CD4-positive, alpha-beta T cell treated with Interleukin-21 for 1 hour (primary cell): ENCODE data around the gene GFRA4.

Experiments
- DNase-seq: peaks from one replicate; pipeline ENCODE4 v3.0.0-alpha.2; 2020

The GFRA4 gene

DNA sequence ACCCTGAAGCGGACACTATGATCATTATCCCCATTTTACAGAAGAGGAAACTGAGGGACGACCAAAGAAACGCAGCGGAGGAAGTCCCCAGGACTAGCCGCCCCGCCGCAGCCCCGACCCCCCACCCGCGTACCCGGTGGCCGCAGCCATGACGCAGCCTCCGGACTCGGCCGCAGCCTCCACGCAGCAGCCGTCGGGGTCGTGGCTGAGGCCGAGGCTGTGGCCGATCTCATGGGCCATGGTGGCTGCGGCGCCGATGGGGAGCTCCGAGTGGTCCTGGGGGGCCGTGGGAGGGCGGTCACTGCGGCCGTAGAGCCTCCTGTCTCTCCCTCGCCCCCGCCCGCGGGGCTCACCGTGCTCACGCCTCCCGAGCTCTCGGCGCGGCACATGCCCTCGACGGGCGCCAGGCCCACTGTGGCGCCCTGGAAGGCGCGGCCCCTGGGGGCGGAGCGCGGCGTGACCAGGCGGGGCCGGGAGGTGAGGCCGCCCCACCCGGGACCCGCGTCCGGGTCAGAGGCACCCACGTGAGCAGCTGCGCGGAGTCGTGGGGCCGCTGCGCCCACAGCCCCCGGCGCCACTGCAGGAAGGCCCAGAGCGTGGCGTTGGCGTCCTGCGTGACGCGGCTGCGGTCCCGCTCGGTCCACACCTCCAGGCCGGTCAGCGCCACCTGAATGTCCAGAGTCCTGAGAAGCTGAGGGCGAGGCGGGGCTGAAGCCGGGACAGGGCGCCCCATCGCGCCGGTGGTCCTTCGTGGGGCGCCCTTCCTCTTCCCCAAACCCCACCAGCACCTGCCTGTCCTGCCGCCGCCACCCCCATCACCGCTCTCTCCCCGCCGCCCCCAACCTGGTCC lies 10.2 kb upstream of the GFRA4 start:
- DNase-seq = no peak

GRCh38 chr20:3672547-3673171 lies 9.5 kb upstream of the GFRA4 start:
- DNase-seq = no peak

GRCh38 chr20:3671986-3672546 lies 8.9 kb upstream of the GFRA4 start:
- DNase-seq = no peak

DNA sequence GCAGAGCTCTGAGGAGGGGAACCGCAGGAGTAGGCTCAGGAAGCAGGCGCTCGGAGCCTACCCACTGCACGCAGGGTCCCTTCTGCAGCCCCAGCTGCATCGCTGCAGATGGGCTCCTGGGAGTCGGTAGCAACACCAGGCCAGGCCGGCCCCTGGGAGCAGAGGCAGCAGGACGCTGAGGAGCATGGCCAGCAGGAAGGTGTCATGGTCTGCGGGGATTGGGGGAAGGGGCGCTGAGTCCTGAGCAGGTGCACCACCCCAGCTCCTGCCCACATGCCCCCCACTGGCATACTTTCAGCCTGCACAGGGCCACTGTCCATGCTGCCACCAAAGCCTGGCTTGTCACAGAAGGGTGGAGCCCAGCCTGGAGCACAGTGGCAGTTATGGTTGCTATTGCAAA lies 7.7 kb upstream of the GFRA4 start:
- DNase-seq = no peak

GRCh38 chr20:3670511-3670910 lies 7.3 kb upstream of the GFRA4 start:
- no peak for DNase-seq

DNA sequence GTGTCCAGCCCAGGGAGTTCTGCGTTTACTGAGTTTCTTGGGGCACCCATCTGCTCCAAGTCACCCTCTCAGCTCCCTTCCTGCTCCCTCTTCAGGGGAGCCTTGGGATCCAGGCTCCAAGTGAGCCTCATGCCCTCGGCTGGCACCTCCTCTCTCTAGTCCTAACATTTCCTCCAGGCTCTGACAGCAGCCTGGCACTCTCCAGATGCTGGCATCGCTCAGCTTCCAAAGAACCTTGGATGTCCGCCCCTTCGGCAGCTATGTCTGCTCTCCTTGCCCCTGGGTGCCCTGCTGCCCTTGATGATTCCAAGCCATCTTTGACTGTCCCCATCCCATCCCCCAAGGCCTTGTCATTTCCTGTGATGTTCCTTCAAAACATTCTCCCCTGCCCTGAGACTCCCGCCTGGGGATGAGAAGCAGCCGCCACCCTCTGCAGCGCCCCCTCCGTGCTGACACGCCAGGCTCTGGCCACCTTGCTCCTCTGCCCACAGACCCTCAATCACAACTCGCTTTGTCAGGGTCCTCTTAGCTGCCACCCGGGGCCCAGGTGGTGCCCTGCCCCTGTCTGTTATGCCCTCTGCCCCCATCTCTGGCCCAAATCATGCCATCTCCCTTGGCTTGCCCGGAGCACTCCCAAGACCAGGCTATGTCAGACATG lies 6.6 kb upstream of the GFRA4 start:
- DNase-seq = no peak

DNA sequence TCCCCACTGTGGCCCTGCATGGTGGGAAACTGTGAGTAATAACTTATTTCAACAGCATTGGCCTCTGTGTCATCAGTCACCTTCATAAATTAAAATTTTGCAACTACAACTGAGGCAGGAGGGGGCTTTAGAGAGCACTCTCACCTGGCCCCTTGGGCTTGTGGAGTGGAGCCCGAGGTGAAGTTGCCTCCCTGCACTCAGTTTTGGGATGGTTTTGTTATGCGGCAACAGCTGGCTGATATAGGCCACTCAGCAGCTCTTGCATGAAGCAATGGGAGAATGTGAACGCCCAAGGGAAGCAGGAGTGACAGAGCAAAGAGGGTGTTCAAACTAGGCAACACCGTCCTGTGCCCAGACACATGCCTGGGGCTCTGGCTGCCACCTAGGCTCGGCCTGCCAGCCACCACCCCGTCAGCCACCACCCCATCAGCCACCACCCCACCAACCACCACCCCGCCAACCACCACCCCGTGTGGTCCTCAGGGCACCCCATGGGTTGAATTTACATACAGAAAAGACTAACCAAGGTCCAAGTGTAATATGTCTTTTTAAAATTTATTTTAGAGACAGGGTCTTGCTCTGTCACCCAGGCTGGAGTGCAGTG lies 4.3 kb upstream of the GFRA4 start:
- DNase-seq = no peak

DNA sequence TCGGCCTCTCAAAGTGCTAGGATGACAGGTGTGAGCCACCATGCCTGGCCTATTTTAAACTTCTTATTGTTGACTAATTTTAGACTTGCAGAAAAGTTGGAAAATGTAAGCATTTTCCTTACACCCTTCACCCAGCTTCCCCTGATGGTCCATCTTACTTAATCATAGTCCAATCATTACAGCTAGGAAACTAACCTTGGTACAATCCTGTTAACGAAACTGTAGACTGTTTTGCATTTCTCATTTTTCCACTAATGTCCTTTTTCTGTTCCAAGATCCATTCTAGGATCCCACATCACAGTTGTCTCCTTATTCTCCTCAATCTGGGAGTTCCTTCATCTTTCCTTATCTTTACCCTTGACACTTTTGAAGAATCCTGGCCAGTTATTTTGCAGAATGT lies 659 bp upstream of the GFRA4 start:
- no peak for DNase-seq

GRCh38 chr20:3661814-3662665 lies 1.2 kb downstream of the GFRA4 start:
- no peak for DNase-seq

- no peak for DNase-seq
Observed at GRCh38 chr20:3661060-3661813, 2.0 kb downstream of the GFRA4 start.

- DNase-seq = no peak
Observed at GRCh38 chr20:3660262-3661059, 2.7 kb downstream of the GFRA4 start.

GRCh38 chr20:3659492-3660261 lies 3.5 kb downstream of the GFRA4 start:
- no peak for DNase-seq

GRCh38 chr20:3658716-3659491 lies 4.3 kb downstream of the GFRA4 start:
- DNase-seq = no peak

- DNase-seq = no peak
Observed at GRCh38 chr20:3658019-3658715, 5.0 kb downstream of the GFRA4 start.

- no peak for DNase-seq
Observed at GRCh38 chr20:3655131-3655405, 8.1 kb downstream of the GFRA4 start.

DNA sequence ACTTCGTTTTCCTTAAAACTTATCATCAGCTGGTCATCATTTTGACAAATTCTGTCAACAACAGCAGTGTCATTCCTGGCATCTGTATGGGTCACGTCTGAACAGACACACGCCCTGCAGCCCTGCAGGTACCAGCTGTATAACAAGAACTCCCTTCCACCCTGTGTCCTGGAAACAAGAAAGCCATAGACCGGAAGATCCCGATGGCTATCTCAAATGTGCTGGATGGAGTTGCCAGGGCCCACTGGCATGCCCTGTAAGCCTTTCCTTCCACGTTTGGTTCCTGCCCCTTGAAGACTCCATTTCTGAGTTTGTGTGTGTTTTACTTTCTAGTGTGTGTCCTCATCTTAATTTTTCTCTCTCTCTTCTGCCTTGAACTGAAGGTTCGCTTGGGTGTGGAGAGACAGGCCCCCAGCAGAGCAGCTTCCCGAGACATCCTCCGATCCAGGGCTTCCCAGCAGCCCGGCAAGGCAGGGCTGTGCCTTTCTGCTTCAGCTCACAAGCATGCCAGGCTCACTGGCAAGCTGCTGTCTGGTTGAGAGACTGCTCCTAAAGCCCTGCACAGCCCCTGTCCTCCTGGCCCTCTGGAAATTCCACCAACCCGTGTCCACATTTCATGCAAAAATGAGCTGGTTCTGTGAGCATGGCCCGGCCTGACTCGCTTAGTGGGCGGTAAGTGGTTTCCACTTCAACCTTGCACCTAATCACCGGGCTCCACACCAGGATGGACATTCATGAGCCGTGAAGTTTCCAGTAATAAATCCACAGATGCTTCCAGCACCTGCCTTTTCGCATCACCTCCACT lies 8.7 kb downstream of the GFRA4 start:
- DNase-seq = no peak

DNA sequence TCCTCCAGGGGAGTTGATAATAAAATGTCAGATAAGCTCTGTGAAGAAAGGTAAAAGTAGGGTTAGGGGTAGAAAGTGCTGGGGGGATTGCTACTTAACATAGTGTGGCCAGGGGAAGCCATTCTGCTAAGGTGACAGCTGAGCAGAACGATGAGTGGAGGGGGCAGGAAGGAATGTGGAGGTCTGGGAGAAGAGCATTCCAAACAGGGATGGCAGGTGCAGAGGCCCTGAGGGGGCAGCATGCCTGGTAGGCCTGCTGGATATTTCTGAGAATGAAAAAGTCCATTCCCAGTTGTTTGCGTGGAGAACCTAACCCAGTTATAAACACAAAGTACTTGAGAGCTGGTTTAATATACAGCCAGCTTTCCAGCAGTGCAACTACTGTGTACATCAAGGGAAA lies 9.3 kb downstream of the GFRA4 start:
- no peak for DNase-seq
